ENCODE results near the gene MORC2.

The MORC2 gene

DNA sequence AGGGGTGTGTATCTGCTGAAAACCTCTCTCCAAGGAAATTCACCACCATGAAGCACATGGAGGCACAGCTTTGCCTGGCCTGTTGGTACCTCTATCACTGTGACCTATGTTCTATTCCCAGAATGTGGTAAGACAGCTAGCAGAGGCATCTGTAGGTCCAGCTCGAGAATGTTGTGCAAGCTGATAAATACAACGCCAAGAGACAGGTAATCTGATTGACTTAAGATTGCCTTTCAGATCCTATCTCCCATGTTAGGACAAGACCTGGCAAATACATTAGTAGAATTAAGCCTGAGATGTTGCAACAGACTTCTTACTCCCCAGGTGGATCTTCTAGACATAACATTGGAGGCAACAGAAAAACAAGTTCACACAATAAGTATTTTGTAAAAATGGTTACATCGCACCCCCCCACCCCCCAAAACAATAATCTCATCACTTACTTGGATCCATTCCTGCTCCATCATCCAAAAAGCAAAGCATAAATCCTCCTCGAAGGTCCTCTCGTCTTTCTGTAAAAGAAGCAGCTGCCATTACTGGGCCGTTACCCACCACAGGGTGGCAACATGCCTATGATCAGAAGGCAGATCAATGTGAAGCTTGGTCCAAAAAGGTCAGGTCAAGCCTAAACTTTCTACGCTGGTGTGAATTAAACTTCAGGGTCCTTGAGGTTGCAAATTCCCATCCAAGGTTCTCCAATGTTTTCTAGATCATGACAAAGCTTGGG, 18.5 kb downstream of the MORC2 start:
- DNase-seq (ENCODE audit: low read depth in 2 of 2), result no peak

DNA sequence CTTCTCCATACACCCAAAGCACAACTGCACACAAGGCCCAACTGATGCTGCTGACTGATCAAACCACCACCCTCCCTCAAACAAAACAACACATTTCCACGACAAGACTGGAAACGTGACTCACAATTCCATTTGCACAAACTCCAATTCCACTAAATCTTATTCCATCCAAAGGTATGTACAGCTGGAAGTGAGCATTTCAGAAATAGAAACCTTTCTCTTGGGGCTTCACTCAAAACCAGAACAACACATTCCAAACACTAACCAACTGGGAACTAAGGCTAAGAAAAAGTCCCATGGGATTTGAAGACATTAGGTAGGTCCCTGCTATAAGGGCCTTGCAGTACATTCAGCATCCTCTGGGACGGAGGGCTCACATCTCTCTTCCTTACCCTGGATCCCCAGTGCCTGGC, 19.6 kb downstream of the MORC2 start:
- DNase-seq (ENCODE audit: low read depth in 2 of 2), result no peak

GRCh38 chr22:30947816-30948454, 20.6 kb downstream of the MORC2 start:
- no peak for DNase-seq (ENCODE audit: low read depth in 2 of 2)

DNA sequence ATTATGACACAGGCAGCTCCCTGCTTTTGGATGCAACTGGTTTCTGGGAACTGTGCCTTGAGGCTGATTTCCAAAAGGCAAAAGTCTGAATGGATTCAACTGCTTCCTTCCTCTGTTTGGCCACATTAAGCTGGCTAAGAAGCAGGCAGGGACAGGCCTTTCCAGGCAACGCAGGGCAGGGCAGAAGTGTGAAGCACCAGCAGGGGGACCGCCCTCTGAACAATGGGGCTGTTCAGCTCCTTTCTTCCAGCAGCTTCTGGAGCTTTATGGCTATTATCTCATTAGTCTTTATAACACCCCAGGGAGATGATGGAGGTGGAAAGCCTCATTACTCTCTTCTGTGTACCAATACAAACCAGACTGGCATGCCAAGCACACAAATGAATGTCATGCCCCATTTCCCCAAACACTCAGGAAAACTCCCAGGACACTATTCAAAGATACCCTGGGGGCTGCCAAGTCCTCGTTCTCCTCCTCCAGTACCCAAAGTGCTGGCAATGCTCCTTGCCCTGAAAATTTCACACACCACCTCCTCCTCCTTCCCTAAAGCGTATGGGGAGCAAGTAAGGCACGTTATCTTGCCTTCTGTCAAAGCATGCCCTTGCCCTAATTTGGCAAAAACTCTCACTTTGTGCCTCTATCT, 21.3 kb downstream of the MORC2 start:
- DNase-seq (ENCODE audit: low read depth in 2 of 2), result no peak

GRCh38 chr22:30946354-30946753, 22.2 kb downstream of the MORC2 start:
- no peak for DNase-seq (ENCODE audit: low read depth in 2 of 2)

DNA sequence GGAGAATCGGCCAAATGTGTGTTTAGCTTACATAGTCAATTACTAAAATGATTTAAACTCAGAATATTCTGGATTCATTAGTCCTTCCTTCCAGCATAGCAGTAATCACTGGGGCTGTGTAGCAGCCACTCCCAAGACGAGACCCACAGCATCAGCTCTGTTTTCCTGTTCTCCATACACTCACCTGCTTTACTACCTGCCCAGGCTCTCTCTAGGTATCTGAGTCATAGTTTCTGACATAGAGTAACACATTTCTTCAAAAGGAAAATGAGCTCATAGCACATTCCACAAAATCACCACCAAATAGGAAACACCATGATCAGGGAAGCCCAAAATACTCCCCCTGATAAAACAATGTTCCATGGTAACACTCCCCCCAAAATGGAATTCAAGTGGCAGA, 22.9 kb downstream of the MORC2 start:
- no peak for DNase-seq (ENCODE audit: low read depth in 2 of 2)

DNA sequence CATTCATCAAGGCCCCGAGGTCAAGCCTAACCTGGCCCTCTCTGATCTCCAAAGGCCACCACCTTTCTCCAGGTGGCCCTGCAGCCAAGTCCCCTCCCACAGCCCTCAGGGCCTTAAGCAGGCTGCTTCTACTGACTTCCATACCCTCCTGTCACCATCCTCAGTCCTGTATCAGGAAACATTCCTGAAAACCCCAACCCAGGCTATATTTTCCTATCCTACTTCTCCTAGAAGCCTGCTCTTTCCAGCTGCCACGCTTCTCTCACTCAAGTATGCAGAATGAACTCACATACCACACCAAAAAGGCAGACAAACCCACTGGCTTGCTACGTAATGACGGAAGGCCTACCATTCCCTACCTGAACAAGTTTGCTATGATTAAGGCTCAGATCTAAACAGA, 23.6 kb downstream of the MORC2 start:
- no peak for DNase-seq (ENCODE audit: low read depth in 2 of 2)

DNA sequence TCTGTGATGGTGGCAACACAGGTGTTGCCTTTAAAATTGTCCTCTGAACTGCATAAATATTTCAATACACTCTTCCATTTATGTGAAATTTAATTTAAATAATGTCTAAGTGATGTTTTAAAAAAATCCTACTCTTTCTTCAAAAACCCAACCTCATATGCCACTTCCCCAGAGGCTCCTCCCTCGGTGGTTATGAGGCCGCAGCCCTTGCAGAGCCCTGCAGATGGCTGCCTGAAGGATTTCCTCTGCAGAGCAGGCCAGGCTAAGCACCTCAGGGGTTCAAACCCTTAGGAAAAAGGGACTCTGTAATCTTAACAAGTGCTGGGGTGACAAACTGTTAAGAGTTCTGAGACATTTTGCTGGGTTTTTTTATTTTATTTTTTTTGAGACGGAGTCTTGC, 25.2 kb downstream of the MORC2 start:
- DNase-seq (ENCODE audit: low read depth in 2 of 2), result no peak

- no peak for DNase-seq (ENCODE audit: low read depth in 2 of 2)
These were observed 27.2 kb downstream of the MORC2 start for GRCh38 chr22:30941363-30941740.

DNA sequence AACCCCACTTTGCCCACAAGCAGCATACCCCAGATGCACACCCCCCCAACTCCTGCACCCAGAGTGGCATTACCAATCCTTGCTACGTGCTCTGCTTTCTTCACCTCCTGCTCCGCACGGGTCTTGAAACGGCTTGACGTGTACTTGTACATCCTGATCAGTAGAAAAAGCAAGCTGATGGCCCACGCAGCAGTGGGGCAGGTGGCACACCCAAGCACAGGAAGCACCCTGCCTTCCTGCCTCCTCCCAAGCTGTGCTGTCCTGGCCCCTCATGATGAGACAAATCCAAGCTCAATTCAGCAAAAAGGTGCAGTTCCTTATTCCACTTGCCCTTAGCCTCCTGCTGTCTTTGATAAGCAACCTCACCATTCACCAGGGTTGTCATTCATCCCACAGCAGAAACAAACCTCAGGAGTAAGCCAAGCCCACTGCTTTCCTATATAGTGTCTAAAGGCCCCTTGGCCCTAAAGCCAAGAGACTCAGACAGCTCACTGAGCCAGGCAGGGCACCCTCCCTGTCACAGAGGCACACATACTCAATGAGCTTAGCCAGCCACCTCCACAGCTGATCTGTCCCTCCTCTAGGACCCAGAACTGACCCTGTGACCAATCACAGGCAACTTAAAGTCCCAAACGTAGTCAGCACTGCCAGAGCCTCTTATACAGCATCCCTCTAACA, 27.8 kb downstream of the MORC2 start:
- no peak for DNase-seq (ENCODE audit: low read depth in 2 of 2)

GRCh38 chr22:30934053-30934452, 34.5 kb downstream of the MORC2 start:
- no peak for DNase-seq (ENCODE audit: low read depth in 2 of 2)

DNA sequence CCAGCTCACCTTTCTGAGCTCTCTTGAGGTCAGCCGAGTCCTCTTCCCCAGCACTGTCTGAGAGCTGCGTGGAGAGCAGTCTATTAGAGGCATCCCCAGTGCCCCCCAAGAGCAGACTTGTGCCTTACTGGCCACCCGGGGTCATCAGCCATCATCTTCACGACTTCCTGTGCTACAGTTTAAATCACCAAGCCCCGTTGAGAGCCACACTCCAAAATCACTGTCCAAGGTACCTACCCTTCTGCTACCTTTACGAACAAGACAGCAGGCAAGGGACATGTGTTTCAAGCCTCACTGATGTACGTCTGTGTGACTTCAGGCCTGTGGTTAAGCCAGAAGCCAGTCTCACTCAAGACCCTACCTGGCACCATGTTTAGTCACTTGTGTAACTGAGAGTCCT, 35.1 kb downstream of the MORC2 start:
- DNase-seq (ENCODE audit: low read depth in 2 of 2), result no peak

DNA sequence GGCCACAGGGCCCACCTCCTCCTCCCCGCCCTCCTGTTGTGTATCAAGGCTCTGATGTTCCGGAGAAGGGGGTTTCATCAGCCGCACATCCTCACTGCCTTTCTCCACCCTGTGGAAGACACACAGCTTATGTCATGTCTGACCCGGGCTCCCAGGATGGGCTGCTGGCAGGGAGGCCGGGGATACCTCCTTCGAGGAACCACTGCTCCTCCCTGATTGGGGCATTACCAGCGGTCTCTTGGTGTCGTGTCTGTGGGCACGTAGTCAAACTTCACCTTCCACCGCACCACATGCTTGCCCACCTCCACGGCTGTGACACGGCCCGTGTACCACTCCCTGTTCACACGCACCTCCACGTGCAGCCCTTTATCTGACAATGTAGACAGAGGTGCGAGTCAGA, 35.9 kb downstream of the MORC2 start:
- DNase-seq (ENCODE audit: low read depth in 2 of 2), result no peak

GRCh38 chr22:30931541-30932300, 36.9 kb downstream of the MORC2 start:
- DNase-seq (ENCODE audit: low read depth in 2 of 2), result no peak

DNA sequence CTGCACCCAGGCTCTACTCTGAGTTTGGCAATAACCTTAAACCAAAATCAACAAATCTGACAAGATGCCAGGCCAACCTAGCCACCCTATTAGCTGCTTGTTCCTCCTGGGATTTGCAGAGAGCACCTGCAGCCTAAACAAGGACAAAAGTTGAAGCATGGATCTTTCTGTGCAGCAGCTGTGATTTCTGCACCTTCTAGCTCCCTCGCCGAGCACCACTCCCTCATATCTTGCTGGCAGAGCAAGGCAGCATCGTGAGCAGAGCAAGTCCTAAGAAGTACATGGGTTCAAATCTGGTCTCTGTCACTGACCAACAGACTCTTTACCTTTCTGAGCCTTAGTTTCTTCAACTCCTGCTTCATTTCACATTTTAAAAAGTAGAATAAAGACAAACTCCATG, 38.3 kb downstream of the MORC2 start:
- DNase-seq (ENCODE audit: low read depth in 2 of 2), result no peak

GRCh38 chr22:30928401-30928800, 40.2 kb downstream of the MORC2 start:
- DNase-seq (ENCODE audit: low read depth in 2 of 2), result no peak

- no peak for DNase-seq (ENCODE audit: low read depth in 2 of 2)
These were observed 40.8 kb downstream of the MORC2 start for GRCh38 chr22:30927806-30928205.

GRCh38 chr22:30926706-30927105, 41.9 kb downstream of the MORC2 start:
- no peak for DNase-seq (ENCODE audit: low read depth in 2 of 2)

DNA sequence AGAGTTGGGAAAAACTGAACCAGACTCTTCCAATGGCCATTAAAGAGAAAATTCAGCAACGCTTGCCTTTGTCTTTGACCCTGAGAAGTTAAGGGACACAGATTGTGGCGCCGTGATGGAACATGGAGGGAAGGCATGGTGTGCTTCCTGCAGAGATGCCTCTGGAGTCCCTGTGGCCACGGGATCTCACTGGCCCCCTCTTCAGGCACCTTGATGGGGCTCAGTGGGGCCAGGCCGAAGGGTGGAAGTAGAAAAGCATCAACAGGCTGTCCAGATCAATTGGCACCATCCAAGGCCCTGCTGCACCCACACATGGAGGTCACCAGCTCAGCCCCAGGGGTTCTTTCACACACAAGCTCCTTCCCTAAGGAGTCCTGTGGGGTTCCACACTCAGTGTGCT, 42.9 kb downstream of the MORC2 start:
- DNase-seq (ENCODE audit: low read depth in 2 of 2), result no peak

GRCh38 chr22:30923168-30923900, 45.2 kb downstream of the MORC2 start:
- DNase-seq (ENCODE audit: low read depth in 2 of 2), result no peak

- peak; percentile 56 to 71 for DNase-seq (ENCODE audit: low read depth in 2 of 2)
These were observed 46.4 kb downstream of the MORC2 start for GRCh38 chr22:30922151-30922611.

Data from activated CD4-positive, alpha-beta T cell treated with anti-CD3 and anti-CD28 coated beads for 24 hours (primary cell).